ENCODE measurements around the gene GOLGA6C.
"Not testable (repeated sequence)": the region's sequence is repeated elsewhere in the genome, so short reads cannot be mapped to it uniquely, and the experiment has no call there.

GOLGA6C gene

DNA sequence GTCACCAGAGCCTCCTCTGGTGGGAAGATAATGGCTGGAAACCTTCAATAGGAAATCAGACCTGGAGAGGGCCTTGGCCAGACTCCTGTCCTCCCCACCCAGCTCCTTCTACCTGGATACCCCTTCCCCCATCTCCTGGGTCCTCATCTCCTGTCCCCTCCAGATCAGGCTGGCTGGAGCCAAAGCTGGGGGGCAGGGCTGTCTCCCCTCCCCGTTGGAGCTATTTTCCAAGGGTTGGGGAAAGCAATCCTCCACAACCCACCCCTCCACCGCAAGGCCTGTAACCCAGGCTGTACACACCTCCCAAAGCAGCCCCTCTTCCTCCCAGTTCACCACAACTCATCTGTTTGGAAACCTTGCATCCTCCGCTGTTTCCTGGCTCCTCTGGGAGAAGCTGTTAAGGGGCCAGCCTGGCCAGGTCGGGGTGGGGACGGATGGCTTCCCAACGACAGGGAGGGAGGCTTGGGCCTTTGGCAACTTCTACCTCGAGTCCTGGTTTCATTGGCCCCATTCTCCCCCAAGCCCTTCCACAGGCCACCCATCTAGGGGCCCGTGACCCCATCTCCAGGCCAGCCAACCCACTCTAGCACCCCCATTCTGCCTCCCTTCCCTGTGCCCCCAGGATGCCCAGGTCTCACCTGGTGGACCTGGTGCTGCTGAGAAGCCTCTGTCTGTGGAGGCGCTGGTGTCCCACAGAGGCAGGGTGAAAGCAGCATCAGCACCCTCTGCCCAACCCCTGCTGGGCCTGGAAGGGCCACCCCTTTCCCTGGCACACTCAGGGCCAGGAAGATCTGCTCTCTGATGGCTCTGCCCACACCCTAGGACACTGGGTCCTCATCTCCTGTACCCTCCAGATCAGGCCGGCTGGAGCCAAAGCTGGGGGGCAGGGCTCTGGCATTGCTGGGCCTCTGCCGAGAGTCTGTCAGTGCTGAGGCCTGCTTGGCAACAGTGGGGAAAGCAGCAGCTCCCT lies 22.1 kb upstream of the GOLGA6C start:
- no peak overlapping the region for H3K4me3 ChIP-seq (ENCODE audit: low read length)
- TF ChIP-seq, protein P1, sequence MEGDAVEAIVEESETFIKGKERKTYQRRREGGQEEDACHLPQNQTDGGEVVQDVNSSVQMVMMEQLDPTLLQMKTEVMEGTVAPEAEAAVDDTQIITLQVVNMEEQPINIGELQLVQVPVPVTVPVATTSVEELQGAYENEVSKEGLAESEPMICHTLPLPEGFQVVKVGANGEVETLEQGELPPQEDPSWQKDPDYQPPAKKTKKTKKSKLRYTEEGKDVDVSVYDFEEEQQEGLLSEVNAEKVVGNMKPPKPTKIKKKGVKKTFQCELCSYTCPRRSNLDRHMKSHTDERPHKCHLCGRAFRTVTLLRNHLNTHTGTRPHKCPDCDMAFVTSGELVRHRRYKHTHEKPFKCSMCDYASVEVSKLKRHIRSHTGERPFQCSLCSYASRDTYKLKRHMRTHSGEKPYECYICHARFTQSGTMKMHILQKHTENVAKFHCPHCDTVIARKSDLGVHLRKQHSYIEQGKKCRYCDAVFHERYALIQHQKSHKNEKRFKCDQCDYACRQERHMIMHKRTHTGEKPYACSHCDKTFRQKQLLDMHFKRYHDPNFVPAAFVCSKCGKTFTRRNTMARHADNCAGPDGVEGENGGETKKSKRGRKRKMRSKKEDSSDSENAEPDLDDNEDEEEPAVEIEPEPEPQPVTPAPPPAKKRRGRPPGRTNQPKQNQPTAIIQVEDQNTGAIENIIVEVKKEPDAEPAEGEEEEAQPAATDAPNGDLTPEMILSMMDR (conservative IDR thresholded peaks at IDR 0.05; ENCODE audit: low read length), result no peak
- DNase-seq (ENCODE audit: low read depth), result no peak

DNA sequence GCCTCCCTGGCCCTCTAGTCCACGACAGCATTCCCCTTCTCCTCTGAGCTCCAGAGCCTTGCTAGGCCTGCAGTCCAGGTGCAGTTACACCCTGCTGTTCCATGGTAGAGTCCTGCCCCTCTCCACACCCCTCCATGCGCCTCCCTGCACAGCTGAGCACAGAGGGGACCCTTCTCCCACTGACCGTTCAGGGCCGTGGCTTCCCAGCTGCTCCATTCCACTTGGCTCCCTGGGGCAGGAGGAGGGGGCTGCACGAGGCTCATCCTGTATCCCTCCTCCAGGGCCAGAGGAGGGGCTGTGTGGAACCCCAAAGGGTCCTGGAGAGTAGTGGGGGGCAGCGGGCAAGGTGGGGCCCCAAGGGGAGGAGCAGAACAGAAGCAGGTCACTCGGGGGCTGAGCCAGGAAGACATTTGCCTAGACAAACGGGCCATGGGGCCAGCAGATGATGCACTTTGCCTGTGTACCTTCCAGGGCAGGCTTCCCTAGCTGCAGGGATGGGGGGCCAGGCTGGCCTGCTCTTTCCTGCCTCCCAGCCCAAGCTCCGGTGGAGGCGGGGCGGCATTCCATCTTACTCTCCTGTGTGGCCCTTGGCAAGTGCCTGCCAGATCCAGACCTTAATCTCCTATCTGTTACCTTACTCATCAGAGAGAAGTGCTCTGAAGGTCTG lies 20.7 kb upstream of the GOLGA6C start:
- H3K4me3 ChIP-seq (ENCODE audit: low read length), result no peak overlapping the region
- DNase-seq (ENCODE audit: low read depth), result no peak
- TF ChIP-seq, protein P1 (conservative IDR thresholded peaks at IDR 0.05; ENCODE audit: low read length), result no peak

DNA sequence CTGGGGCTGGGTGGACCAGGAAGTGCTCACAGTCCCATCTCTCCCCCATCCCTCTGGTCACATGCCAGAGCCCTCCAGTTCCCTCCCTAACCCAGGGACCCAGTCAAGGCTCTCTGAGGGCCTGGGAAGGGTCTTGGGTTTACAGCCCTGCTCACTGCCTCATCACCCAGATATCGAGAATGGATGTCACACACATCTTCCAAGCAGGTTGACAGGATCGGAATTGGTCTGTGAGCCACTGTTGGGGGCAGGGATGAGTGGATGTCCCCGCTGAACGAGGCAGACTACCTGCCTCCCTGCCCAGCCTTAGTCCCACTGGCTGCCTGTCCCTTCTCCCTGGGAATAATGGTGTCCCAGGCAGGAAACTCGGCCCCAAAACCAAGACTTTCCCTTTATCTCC lies 20.0 kb upstream of the GOLGA6C start:
- TF ChIP-seq, protein P1 (conservative IDR thresholded peaks at IDR 0.05; ENCODE audit: low read length), result no peak
- no peak overlapping the region for H3K4me3 ChIP-seq (ENCODE audit: low read length)
- no peak for DNase-seq (ENCODE audit: low read depth)

DNA sequence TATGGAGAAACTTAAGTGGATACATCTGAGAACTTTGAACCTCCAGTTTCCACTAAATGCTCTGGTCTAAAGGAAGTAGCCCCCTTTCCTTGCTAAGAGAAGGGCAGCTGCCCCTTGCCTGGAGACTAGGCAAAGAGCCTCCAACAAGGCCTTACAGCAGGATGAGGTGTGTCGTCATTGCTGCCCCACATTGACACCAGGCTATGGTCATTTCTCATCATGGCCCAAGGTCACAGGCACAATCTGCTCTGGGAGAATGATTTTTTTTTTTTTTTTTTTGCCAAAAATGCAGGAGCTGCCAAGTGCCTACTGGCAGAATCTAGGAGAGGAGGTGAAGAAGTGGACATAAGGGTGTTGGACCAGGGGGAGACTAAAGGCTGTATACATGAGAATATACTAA lies 12.4 kb upstream of the GOLGA6C start:
- DNase-seq (ENCODE audit: low read depth); H3K4me3 ChIP-seq (ENCODE audit: low read length): not testable (repeated sequence)

DNA sequence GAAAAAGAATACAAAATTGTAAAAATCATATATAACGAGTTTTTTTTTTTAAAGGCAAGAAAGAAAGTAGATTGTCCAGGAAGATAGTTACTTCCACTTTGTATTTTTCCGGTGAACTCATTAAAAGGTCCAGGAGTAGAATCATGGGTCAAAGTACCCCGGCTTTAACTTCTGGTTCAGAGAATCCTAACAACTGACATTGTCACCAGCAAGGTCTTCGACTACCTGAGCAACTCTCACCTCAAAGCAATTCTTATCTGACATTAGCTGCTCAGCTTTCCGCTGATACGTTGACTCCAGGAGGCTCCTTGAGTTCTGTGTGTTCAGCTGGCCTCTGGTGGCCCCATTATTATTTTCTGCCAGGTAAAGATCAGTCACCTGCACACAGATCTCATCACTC lies 9.1 kb upstream of the GOLGA6C start:
- not testable (repeated sequence) for DNase-seq (ENCODE audit: low read depth); H3K4me3 ChIP-seq (ENCODE audit: low read length)

DNA sequence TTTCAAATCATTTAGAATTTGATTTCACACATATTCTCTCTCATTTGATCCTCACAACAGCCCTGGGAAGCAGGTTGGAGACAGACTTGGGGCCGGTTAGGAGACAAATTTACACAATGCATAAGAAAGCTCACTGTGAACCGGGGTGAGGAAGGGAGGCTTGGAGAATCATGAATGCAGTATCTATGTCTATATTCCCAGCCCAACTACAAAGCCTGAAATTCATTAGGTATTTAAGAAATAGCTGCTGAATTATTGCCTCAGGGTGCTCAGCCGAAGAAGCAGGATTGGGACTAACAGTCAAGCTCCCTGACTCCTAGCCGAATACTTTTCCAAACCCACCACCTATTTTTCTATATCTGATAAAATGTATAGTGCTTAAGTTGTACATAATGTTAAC lies 8.4 kb upstream of the GOLGA6C start:
- TF ChIP-seq, protein P1 (conservative IDR thresholded peaks at IDR 0.05; ENCODE audit: low read length), result no peak
- no peak for DNase-seq (ENCODE audit: low read depth)
- H3K4me3 ChIP-seq (ENCODE audit: low read length), result no peak overlapping the region

DNA sequence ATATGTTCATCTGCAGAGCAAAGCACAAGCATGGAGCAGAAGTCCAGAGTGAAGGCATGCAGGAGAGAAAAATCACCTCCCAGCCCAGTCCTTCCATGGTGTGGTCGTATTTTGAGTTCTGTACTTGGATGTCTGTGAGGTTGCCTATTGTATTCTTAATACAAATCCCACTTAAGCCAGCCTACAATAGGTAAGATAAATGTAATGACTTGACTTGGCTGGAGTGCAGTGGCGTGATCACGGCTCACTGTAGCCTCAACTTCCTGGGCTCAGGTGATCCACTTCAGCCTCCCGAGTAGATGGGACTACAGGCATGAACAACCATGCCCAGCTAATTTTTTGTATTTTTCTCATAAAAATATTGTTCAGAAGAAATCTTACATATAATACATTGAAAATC lies 6.8 kb upstream of the GOLGA6C start:
- not testable (repeated sequence) for DNase-seq (ENCODE audit: low read depth); H3K4me3 ChIP-seq (ENCODE audit: low read length)

DNA sequence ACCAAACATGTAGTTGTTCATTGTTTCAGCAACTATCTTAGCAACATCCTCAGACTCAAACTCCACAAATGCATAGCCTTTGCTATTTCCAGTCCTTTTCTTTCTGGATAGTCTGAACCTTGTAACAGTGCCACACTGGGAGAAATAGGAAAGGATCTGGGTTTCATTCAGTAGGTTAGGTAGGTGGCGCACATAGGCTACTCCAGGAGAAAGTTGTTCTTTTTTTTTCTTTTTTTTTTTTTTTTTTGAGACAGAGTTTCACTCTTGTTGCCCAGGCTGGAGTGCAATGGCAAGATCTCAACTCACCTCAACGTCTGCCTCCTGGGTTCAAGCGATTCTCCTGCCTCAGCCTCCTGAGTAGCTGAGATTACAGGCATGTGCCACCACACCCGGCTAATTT lies 5.8 kb upstream of the GOLGA6C start:
- not testable (repeated sequence) for DNase-seq (ENCODE audit: low read depth); H3K4me3 ChIP-seq (ENCODE audit: low read length)

DNA sequence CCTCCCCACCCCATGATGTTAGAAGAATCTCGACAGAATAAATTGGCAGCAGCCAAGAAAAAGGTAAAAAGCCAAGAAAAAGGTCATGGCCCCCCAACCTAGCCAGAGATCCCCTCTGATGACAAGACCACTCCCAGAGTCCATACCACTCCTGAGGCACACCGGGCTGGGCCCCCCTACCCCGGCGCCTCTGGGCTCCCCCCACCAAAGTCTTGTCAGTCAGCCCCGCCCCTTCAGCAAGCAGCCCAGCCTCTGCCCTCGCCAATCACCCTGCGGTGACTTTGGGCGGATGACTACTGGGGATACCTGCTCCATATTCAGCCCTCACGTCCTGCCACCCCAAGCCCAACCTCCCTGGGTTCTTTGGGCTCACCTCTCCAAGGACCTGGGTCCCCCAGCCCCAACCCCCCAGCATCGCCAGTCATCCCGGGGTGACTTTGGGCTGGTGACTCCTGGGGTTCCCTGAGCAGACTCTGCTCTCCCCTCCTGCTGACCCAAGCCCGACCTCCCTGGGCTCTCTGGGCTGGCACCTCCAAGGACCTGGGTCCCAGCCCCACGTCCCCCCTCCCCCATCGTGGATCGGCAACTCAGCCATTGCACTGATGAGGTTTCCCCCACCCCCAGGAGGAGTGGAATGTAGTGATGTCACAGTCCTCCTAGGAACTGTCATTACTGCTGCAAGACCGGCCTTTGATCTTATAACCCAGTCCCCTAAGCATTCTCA lies 648 bp downstream of the GOLGA6C start:
- not testable (repeated sequence) for H3K4me3 ChIP-seq (ENCODE audit: low read length); DNase-seq (ENCODE audit: low read depth)

DNA sequence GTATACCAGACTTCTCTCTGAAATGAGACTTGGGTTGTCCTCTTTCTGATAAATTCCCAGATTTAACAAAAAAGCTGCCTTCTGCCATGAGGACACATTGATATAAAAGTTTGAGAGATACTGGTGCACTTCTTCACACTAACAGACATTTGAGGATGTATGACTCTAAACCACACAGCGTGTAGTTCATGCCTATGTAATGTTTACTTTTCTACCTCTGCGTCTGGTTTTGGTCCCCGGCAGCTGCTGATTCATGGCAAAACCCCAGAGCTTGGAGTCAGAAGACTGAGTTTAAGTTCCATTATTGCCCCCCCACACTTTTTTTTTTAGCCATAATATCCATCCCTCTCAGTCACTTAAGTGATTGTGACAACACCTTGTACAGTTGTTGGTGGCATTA lies 1.7 kb downstream of the GOLGA6C start:
- not testable (repeated sequence) for DNase-seq (ENCODE audit: low read depth); H3K4me3 ChIP-seq (ENCODE audit: low read length)

DNA sequence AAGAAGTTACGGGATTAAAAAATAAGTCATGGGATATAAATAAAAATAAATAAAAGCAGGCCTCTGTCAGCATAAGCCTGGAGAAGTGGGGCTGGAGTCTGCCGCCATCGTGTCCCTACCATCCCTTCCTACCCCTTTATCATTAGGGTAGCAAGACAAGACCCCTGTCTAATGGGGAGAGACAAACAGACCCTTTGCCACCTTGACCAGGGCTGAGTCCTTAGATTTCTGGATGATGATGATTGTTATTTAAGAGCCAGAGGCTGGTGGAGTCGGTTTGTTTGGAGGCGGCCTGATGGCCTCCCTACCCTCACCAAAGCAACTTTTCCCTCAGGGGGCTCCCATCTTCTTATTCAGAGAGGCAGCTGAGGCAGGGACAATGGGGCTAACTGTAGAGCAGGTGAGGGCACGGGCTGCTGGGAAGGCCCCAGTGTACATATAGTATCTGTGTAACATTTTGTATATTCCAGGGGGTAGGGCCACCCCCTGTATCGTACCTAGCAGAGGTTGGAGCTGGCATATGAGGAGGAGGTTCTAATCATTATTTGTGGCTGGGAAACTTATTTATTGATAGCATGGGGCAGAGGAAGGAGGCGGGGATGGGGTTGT lies 15.7 kb downstream of the GOLGA6C start:
- not testable (repeated sequence) for H3K4me3 ChIP-seq (ENCODE audit: low read length); DNase-seq (ENCODE audit: low read depth)

Measured in AG10803 (cell line).